HG02981 (cell line): ENCODE results near the gene C15orf39.
A peak's percentile ranks its signal among the peaks of the same experiment; 100 is the strongest.
"Not testable (repeated sequence)": the region's sequence is repeated elsewhere in the genome, so short reads cannot be mapped to it uniquely, and the experiment has no call there.

Source experiments
- ATAC-seq: cut with Tn5 transposase; IDR thresholded peaks from one replicate; pipeline ENCODE4 v1.9.1; 2021; ENCODE audit warnings: mild to moderate bottlenecking, moderate library complexity; ENCODE audit not compliant: unreplicated experiment

Gene C15orf39

GRCh38 chr15:75201616-75202250, at the start of gene C15orf39:
TSS of gene C15orf39 (plus strand) at chr15:75201882. CDS start at chr15:75206049, 4,167 bp downstream.
- ATAC-seq: peak; percentile 34

GRCh38 chr15:75152382-75153079, 49.2 kb upstream of the C15orf39 start:
- no peak for ATAC-seq

- ATAC-seq: no peak
These were observed 48.6 kb upstream of the C15orf39 start for GRCh38 chr15:75153087-75153486.

GRCh38 chr15:75153565-75154276, 48.0 kb upstream of the C15orf39 start:
- ATAC-seq: no peak

GRCh38 chr15:75154461-75155062, 47.1 kb upstream of the C15orf39 start:
- ATAC-seq: no peak

GRCh38 chr15:75156326-75157215, 45.1 kb upstream of the C15orf39 start:
- no peak for ATAC-seq

GRCh38 chr15:75158402-75158801, 43.3 kb upstream of the C15orf39 start:
- no peak for ATAC-seq

- ATAC-seq: no peak
These were observed 42.4 kb upstream of the C15orf39 start for GRCh38 chr15:75159244-75159643.

GRCh38 chr15:75161106-75161916, 40.4 kb upstream of the C15orf39 start:
- no peak for ATAC-seq

GRCh38 chr15:75161917-75162414, 39.7 kb upstream of the C15orf39 start:
- no peak for ATAC-seq

GRCh38 chr15:75163150-75163564, 38.5 kb upstream of the C15orf39 start:
- no peak for ATAC-seq

- no peak for ATAC-seq
These were observed 36.9 kb upstream of the C15orf39 start for GRCh38 chr15:75164625-75165350.

GRCh38 chr15:75166489-75167063, 35.1 kb upstream of the C15orf39 start:
- ATAC-seq: not testable (repeated sequence)

GRCh38 chr15:75167588-75168350, 33.9 kb upstream of the C15orf39 start:
- no peak for ATAC-seq

GRCh38 chr15:75168374-75168773, 33.3 kb upstream of the C15orf39 start:
- no peak for ATAC-seq

- ATAC-seq: no peak
These were observed 31.5 kb upstream of the C15orf39 start for GRCh38 chr15:75170203-75170602.

GRCh38 chr15:75170711-75171341, 30.9 kb upstream of the C15orf39 start:
- ATAC-seq: no peak
